GM21390 (cell line): ENCODE data around the gene CSNK1A1.
"Not testable (repeated sequence)": the region's sequence is repeated elsewhere in the genome, so short reads cannot be mapped to it uniquely, and the experiment has no call there.

Experiments
- ATAC-seq: cut with Tn5 transposase; IDR thresholded peaks from one replicate; pipeline ENCODE4 v1.9.1; 2021; ENCODE audit not compliant: unreplicated experiment

Gene CSNK1A1

DNA sequence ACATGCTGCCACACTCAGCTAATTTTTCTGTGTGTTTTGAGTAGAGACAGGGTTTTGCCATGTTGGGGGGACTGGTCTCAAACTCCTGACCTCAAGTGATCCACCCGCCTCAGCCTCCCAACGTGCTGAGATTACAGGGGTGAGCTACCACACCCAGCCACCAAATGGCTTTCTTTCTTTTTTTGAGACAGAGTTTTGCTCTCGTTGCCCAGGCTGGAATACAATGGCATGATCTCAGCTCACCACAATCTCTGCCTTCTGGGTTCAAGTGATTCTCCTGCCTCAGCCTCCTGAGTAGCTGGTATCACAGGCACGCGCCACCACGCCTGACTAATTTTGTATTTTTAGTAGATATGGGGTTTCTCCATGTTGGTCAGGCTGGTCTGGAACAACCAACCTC is 15.5 kb downstream of the CSNK1A1 start:
- ATAC-seq, result not testable (repeated sequence)

- ATAC-seq, result no peak
These were observed 18.8 kb downstream of the CSNK1A1 start for GRCh38 chr5:149532413-149532812.

DNA sequence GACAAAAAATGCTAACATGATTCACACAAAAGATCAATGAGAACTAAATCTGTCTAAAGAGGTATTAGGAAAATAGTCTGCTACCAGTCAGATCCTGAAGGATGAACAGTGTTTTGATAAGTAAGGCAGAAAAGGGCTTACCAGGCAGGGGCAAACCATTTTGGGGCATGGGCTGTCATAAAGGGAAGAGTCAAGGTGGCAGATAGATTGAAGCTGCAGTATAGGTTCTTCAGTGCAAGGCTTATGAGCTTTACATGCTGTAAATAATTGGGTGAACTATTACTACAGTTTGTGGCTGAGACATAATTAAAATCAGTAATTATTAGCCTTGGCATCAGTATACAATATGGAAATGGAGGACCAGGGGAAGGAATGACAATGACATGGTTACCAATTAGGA is 21.8 kb downstream of the CSNK1A1 start:
- ATAC-seq, result no peak

- ATAC-seq, result no peak
These were observed 22.8 kb downstream of the CSNK1A1 start for GRCh38 chr5:149528281-149529060.

DNA sequence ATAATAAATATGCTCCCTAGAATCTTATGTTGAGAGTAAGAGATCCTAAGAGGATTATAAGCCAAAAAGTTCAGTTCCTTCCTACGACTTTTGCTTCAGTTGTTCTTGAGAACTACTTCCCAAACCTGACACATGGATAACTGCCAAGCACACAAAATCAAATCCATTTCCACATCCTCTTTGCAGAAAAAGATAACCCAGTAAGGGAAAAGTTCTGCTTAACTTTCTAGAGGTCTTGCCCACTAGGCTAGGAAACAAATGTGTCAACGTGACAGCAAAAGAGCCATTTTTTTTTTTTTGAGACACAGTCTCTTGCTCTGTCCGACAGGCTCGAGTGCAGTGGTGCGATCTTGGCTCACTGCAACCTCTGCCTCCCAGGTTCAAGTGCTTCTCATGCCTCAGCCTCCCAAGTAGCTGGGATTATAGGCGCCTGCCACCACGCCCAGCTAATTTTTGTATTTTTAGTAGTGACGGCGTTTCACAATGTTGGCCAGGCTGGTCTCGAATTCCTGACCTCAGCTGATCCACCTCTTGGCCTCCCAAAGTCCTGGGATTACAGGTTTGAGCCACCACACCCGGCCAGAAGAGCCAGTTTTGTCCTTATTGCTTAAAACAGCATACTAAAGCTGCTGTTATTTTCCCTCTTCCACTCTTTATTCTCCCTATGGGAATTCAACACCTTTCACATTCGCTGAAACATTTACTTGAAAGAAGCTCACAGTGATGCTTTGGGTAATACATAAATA is 24.2 kb downstream of the CSNK1A1 start:
- ATAC-seq, result no peak

GRCh38 chr5:149521739-149522685 is 29.2 kb downstream of the CSNK1A1 start:
- no peak for ATAC-seq

- ATAC-seq, result no peak
These were observed 31.6 kb downstream of the CSNK1A1 start for GRCh38 chr5:149519601-149520000.

DNA sequence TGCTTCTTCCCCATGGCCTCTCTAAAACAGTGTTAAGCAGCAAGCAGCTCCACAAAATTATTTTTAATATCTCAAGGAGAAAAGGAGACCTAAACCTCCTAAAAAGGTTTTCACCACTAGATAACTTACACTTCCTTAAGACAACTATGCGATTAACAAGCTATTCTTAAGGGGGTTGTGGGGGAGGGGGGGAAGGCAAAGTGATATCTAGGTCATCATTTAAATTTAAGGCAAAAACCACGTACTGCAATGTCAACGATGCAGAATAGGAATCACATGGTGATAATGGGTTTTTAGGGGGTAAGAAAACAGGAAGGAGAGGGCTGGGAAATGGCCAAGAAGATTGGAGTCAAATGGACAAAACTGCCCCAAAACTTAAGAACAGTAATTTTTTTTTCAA is 32.6 kb downstream of the CSNK1A1 start:
- ATAC-seq, result no peak

DNA sequence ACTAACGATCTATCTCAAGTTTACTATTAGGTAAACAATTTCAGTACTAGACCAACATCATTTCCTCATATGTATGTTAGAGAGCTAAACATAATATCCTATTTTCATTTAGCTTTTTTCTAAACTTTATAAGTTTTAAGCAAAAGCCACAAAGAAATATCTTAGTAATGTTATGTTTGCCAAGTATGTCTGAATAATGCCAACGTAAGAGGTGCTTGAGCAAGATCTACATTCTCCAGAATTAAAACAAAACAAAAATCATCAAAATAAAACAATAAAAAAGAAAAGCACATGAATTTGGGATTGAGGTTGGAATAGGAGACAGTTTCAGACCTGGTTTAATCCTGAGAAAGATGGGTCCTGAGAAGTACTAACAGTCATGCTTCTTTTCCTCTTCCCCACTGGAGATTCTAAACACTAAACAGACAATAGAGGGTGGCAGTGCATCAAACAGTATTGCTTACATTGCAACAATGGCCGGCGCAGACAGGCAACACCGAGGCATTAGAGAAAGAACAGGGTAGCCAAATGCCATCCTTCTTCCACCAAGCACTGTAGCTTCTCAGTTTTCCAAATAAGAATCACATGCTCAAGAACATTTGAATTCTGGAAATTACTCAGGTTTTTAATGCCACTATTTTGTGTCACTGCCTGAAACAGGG is 33.6 kb downstream of the CSNK1A1 start:
- no peak for ATAC-seq

DNA sequence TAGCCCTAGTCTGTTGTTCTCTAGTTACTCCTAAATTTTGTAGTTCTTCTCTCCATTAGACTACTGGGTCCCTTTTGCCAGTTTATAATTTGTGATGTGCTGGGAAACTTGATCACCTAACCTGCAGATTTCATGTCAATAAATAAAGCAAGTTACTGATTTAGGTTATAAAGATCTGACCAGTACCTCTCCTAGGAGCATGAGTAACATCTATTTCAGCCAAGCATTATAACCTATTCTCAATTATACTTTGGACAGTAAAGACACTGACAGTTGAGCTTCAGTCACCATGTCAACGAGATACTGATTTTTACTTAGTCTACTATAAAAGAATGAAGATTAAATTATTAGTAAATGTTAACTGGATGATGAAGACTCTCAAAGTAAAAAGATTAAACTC is 36.7 kb downstream of the CSNK1A1 start:
- ATAC-seq, result no peak

GRCh38 chr5:149513372-149513947 is 37.8 kb downstream of the CSNK1A1 start:
- not testable (repeated sequence) for ATAC-seq

DNA sequence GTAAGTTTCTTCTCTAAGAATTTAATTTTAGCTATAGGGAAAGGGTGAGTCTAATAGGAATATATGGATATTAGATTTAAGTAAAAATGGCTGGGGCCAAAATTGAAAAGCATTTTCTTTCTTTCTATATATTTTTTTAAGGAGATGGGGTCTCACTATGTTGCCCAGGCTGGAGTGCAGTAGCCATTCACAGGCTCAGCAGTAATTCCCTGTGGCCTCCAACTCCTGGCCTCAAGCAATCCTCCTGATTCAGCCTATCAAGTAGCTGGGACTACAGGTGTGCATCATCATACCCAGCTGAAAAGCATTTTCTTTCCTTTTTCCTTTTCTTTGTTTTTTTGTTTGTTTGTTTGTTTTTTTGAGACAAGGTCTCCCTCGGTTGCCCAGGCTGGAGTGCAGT is 41.1 kb downstream of the CSNK1A1 start:
- ATAC-seq, result no peak

DNA sequence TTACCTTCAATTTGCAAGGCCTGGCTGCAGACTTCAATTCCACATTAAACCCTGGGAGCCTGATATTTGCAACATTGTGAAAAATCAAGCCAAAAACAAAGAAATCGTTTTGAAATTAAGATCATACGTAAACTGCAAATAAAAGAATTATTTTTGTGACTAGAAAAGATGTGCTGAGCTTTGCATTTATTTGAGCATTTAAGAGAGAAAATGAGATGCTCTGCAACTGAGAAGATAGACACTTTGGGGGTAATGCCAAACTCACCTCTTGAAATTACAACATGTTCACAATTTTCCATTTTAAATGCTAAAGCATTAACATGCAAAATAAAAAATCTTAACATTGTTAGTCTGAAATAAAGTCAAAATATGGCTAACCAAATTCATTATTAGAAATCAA is 46.6 kb downstream of the CSNK1A1 start:
- no peak for ATAC-seq

- no peak for ATAC-seq
These were observed 48.2 kb downstream of the CSNK1A1 start for GRCh38 chr5:149503006-149503405.

DNA sequence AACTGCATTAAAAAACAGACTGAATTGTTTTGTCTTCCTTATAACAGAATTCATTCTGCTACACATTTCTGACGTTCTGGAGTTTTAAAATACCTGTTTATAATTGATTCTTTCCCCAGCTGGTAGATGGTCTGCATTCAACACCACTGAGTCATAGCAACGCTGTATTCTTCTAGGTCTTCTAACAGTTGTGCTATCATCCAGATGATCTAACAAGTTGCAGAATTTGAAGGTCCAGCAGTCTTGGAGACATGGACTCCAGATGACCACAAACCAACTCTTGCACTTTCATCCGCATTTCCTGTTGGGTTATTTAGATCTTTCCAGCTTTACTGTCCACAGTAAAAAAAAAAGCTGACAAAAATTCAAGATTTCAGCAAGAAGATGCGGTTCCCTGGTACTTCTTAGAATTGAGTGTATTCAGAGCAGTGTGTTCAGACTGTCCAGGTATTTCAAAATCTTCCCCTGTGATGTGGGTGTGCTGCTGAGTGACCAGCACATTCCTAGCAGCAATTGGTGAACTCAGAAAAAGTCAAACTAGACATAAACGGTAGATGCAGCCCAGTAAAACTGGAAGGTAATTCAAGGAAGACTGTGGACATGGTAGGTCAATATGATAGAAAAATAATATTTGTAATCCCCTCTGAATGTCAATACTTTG is 50.2 kb downstream of the CSNK1A1 start:
- no peak for ATAC-seq

DNA sequence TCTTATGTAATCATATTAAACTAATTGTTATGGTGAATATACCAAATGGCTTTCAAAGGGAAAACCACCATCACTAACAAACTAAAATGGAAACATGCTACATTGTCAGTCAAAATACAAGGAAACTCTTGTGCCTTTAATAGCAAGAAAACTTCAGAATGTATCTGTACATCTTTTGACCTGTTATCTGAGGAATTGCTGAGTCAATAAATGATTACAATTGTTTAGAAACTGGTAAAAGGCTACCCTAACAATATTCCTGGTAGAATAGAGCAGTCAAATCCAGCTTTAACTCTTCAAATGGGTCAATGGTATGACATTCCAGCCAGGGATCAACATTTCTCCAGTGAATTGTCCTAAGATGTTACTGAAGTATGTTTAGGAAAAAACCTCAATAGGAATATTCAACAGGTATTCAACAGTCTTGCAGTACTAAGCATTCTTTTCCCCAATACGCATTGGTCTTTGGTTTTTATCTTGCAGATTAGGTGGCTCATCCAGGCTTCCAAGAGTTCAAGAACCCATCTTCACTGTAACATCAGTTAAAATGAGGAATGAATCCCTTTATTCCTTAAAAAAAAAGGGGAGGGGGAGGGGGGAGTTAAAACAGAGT is 52.4 kb downstream of the CSNK1A1 start:
- no peak for ATAC-seq

DNA sequence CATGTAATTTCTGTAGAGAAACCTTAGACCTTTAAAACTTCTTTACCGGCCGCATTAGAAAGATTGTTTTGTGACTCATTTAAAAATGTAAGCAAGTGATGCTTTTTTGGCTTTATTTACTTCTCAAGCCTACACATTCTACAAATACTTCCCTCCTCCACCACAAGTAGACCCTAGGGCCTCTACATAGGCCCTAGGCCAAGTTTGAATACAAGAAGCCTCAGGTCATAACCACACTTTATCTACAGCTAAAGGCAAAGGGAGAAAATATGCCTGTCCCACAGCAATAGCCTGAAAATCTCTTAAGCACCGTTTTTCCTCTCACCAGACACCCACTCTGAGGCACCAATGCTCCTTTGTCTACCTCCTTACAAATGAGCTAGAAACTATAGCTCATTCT is 53.9 kb downstream of the CSNK1A1 start:
- no peak for ATAC-seq

- ATAC-seq, result no peak
These were observed 54.3 kb downstream of the CSNK1A1 start for GRCh38 chr5:149496917-149497316.

DNA sequence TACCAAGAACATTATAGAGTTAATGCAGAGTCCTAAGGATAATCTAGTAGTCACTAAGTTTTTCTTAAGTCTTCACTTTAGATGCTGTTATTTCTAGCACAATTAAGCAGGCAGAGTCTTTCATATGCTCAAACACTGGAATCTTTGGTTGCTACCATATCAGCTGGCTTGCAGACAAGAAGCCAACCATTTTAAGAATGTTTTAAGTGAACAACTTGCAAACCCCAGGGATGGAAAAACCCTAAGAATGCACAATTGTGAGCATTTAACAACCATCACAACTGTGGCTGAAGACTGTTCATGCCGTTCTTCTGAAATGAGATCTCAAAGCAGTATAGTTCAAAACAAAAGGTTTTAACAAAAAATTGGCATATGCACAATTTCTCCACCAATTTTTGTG is 55.1 kb downstream of the CSNK1A1 start:
- ATAC-seq, result no peak

DNA sequence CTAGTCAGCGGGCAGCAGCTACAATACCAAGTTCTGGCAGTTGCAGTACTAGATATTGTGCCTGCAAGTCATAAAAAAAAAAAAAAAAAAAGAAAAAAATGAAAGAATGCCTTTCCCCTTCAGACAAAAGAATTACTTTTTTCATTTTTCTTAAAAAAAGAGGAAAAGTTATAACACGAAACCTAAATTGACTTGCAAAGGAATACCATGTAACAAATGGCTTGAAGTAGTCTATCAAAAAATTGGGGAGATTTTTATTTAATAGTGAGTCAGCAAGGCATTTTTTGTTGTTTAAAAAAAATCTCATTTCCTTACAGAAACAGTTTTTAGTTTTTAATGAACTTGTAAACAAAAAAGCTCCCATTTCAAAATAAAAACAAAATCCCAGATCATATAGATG is 55.6 kb downstream of the CSNK1A1 start:
- ATAC-seq, result no peak
